Measurements from ENCODE around the gene GORAB. TPM values are rescaled to one million over a fixed set of nuclear protein-coding genes. Genes with fewer than 3 reads are reported as not detected.

Gene GORAB
- total and polyA plus RNA-seq, 2 of the 8 experiments (the other 6 are each of a cell fraction or from before 2014, with no cell fraction given) = 4.0 to 9.6 TPM

GRCh38 chr1:170498876-170499275, 33.1 kb upstream of the GORAB start (continued):
- no peak for TF ChIP-seq SRF (IDR thresholded peaks at IDR 0.05; ENCODE audit: low read depth, low read length)
- TF ChIP-seq SP2 (IDR thresholded peaks at IDR 0.05; ENCODE audit: low read length) = no peak
- no peak for TF ChIP-seq CBX5 (IDR thresholded peaks at IDR 0.05; ENCODE audit: low read depth, low read length)
- TF ChIP-seq RBBP5 (IDR thresholded peaks at IDR 0.05; ENCODE audit: borderline replicate concordance, low read depth, low read length) = no peak

Data from H1 (cell line).